ENCODE measurements around the gene VWA8. TPM values are rescaled to one million over a fixed set of nuclear protein-coding genes. Genes with fewer than 3 reads are reported as not detected.
"Not testable (repeated sequence)": the region's sequence is repeated elsewhere in the genome, so short reads cannot be mapped to it uniquely, and the experiment has no call there.

The VWA8 gene
- total RNA-seq, 4 donors from 2014 or later = 27.7 to 47.7 (median 39.5) TPM

GRCh38 chr13:41641429-41641828 is 319.5 kb downstream of the VWA8 start:
- H3K4me1 ChIP-seq = peaks cover 0 to 10% (median 0%) of the 10 kb centered on the region in 4 donors
- TF ChIP-seq POLR2A (IDR thresholded peaks at IDR 0.05) (no peak), CTCF (IDR thresholded peaks at IDR 0.05) (no peak)
- no peaks in the 10 kb centered on the region for H3K9me3 ChIP-seq
- H3K4me3 ChIP-seq = no peak overlapping the region
- no peak for DNase-seq
- no peak overlapping the region for H3K27ac ChIP-seq
- H3K27me3 ChIP-seq = no peaks in the 10 kb centered on the region
- no peaks in the 10 kb centered on the region for H3K36me3 ChIP-seq

- Histone ChIP-seq H3K4me3 (no peak overlapping the region), H3K4me1 (peaks cover 0 to 5% (median 0%) of the 10 kb centered on the region in 4 donors), H3K27me3 (no peaks in the 10 kb centered on the region), H3K36me3 (no peaks in the 10 kb centered on the region), H3K27ac (no peak overlapping the region), H3K9me3 (no peaks in the 10 kb centered on the region)
- TF ChIP-seq CTCF (IDR thresholded peaks at IDR 0.05) (no peak), POLR2A (IDR thresholded peaks at IDR 0.05) (no peak)
- DNase-seq = no peak
Measured at GRCh38 chr13:41639955-41640780, 320.7 kb downstream of the VWA8 start.

- DNase-seq = no peak
- TF ChIP-seq POLR2A (IDR thresholded peaks at IDR 0.05) (no peak), CTCF (IDR thresholded peaks at IDR 0.05) (no peak)
- H3K27ac ChIP-seq = no peak overlapping the region
Measured at GRCh38 chr13:41639237-41639904, 321.5 kb downstream of the VWA8 start.

GRCh38 chr13:41637586-41637985 is 323.3 kb downstream of the VWA8 start:
- TF ChIP-seq POLR2A (IDR thresholded peaks at IDR 0.05) = no peak
- TF ChIP-seq CTCF (IDR thresholded peaks at IDR 0.05) = no peak
- H3K9me3 ChIP-seq = no peaks in the 10 kb centered on the region
- no peaks in the 10 kb centered on the region for H3K36me3 ChIP-seq
- H3K27me3 ChIP-seq = no peaks in the 10 kb centered on the region
- H3K4me1 ChIP-seq = peaks cover 0 to 5% (median 0%) of the 10 kb centered on the region in 4 donors
- no peak for DNase-seq
- no peak overlapping the region for H3K4me3 ChIP-seq
- H3K27ac ChIP-seq = no peak overlapping the region

More at GRCh38 chr13:41639237-41639904, 321.5 kb downstream of the VWA8 start:
- H3K27me3 ChIP-seq = no peaks in the 10 kb centered on the region
- no peak overlapping the region for H3K4me3 ChIP-seq
- H3K36me3 ChIP-seq = no peaks in the 10 kb centered on the region
- peaks cover 0 to 5% (median 0%) of the 10 kb centered on the region in 4 donors for H3K4me1 ChIP-seq
- H3K9me3 ChIP-seq = no peaks in the 10 kb centered on the region

- not testable (repeated sequence) for H3K4me1 ChIP-seq, H3K36me3 ChIP-seq, H3K4me3 ChIP-seq, H3K27me3 ChIP-seq, H3K9me3 ChIP-seq, DNase-seq, H3K27ac ChIP-seq
Measured at GRCh38 chr13:41637032-41637431, 323.9 kb downstream of the VWA8 start.

GRCh38 chr13:41636590-41636989 is 324.3 kb downstream of the VWA8 start:
- H3K9me3 ChIP-seq, H3K27ac ChIP-seq, H3K4me3 ChIP-seq, H3K36me3 ChIP-seq, DNase-seq, H3K4me1 ChIP-seq, H3K27me3 ChIP-seq: not testable (repeated sequence)
